GM12878 (cell line): ENCODE results near the gene NLN. TPM values are rescaled to one million over a fixed set of nuclear protein-coding genes. Genes with fewer than 3 reads are reported as not detected.

Source experiments
- ATAC-seq: fragments of 200-7000 bp; cut with Tn5 transposase; 3 replicates; pipeline ENCODE4 v1.9.1; 2020; ENCODE audit warnings: mild to moderate bottlenecking, moderate library complexity
- BruUV-seq: library from RNA; stranded (reverse); fragments of 400-500 nt; replicated peaks from 2 replicates; lab custom pipeline; 2021; lab: Mats Ljungman, UMichigan
- CTCF ChIA-PET: fragments of 300-600 bp; sonication (Branson Sonifier 250); formaldehyde crosslinking; extraction: SDS; loops from one replicate; lab custom pipeline; 2021; ENCODE audit warnings: inconsistent platforms; lab: Yijun Ruan, JAX
- POLR2A ChIA-PET: fragments of 350-600 bp; formaldehyde crosslinking; extraction: SDS; loops from one replicate; lab custom pipeline; 2021; ENCODE audit warnings: inconsistent platforms; lab: Charles Lee
- RAD21 ChIA-PET: fragments of 300-600 bp; sonication (Branson Sonifier 250); formaldehyde crosslinking; loops from one replicate; lab custom pipeline; 2023; ENCODE audit warnings: antibody characterized with exemption; ENCODE audit not compliant: unreplicated experiment; lab: Charles Lee
- SMC1A ChIA-PET: fragments of 300-600 bp; sonication (Branson Sonifier 250); formaldehyde crosslinking; loops from one replicate; lab custom pipeline; 2023; ENCODE audit not compliant: unreplicated experiment, uncharacterized antibody; lab: Charles Lee
- DNase-seq: peaks from one replicate; pipeline ENCODE4 v3.0.0-alpha.2; 2011; ENCODE audit warnings: low read depth, low spot score
- FAIRE-seq: peaks from 3 replicates; lab custom pipeline; 2011; peaks lifted over from hg19 to GRCh38; lab: Jason Lieb, UNC
- H2AFZ ChIP-seq: 2 replicates; pipeline ENCODE4 v1.6.0; 2011; ENCODE audit warnings: low read depth, low read length, control low read depth; ENCODE audit not compliant: control insufficient read depth
- H3K27ac ChIP-seq: 2 replicates; pipeline ENCODE4 v1.5.1; 2011; ENCODE audit warnings: control low read depth; ENCODE audit not compliant: control insufficient read depth, insufficient read depth
- H3K27me3 ChIP-seq, 2 experiments: replicated peaks in 1 of 2; 2 replicates each; pipeline versions ENCODE4 v1.6.0 to v1.6.1; 2011; ENCODE audit warnings: low read length in 1 of 2; ENCODE audit not compliant: control insufficient read depth in 2 of 2, insufficient read depth in 2 of 2
- H3K36me3 ChIP-seq, 2 experiments: 2 replicates each; pipeline ENCODE4 v1.5.1; 2011; ENCODE audit warnings: low read length in 1 of 2; ENCODE audit not compliant: control insufficient read depth in 2 of 2, insufficient read depth in 2 of 2
- H3K4me1 ChIP-seq: 2 replicates; pipeline ENCODE4 v1.6.1; 2011; ENCODE audit warnings: mild to moderate bottlenecking, low read length, moderate library complexity, mixed read lengths; ENCODE audit not compliant: control insufficient read depth, insufficient read depth
- H3K4me2 ChIP-seq: 2 replicates; pipeline ENCODE4 v1.6.0; 2011; ENCODE audit warnings: control low read depth; ENCODE audit not compliant: control insufficient read depth, insufficient read depth
- H3K4me3 ChIP-seq: fragments of 200-600 bp; sonication (generic); 2 replicates; pipeline ENCODE4 v1.5.1; 2016
- H3K79me2 ChIP-seq: 2 replicates; pipeline ENCODE4 v1.6.0; 2011; ENCODE audit warnings: low read length; ENCODE audit not compliant: control insufficient read depth, insufficient read depth
- H3K9ac ChIP-seq: 2 replicates; pipeline ENCODE4 v1.8.0; 2011; ENCODE audit warnings: low read length, control low read depth, mixed read lengths; ENCODE audit not compliant: control insufficient read depth, insufficient read depth
- H3K9me3 ChIP-seq: replicated peaks from 3 replicates; pipeline ENCODE4 v1.5.1; 2011; ENCODE audit warnings: mild to moderate bottlenecking, low read length; ENCODE audit not compliant: control insufficient read depth, insufficient read depth
- H4K20me1 ChIP-seq: 2 replicates; pipeline ENCODE4 v1.6.0; 2011; ENCODE audit not compliant: control insufficient read depth, insufficient read depth
- HDGF ChIP-seq: fragments of 450-650 bp; IDR thresholded peaks from 2 replicates; pipeline ENCODE4 v1.6.1; 2016; ENCODE audit warnings: antibody characterized with exemption
- KAT2A ChIP-seq: conservative IDR thresholded peaks from 2 replicates; pipeline ENCODE4 v1.6.1; 2011; ENCODE audit warnings: low read depth, low read length; ENCODE audit not compliant: control insufficient read depth
- MXI1 ChIP-seq: fragments of 150-350 bp; IDR thresholded peaks from 2 replicates; pipeline ENCODE4 v1.6.1; 2011; ENCODE audit warnings: low read depth, mild to moderate bottlenecking, inconsistent platforms, low read length, improper control_type of control experiment
- NFYA ChIP-seq: IDR thresholded peaks from 2 replicates; pipeline ENCODE4 v1.6.1; 2011; ENCODE audit warnings: low read depth, mild to moderate bottlenecking, low read length, improper control_type of control experiment, borderline replicate concordance
- NRF1 ChIP-seq: conservative IDR thresholded peaks from 2 replicates; pipeline ENCODE4 v1.6.1; 2011; ENCODE audit warnings: mild to moderate bottlenecking, low read depth, low read length, improper control_type of control experiment
- POU2F2 ChIP-seq: IDR thresholded peaks from 3 replicates; pipeline ENCODE4 v1.6.1; 2011; ENCODE audit warnings: low read depth, mild to moderate bottlenecking, low read length, borderline replicate concordance
- RAD21 ChIP-seq: IDR thresholded peaks from 2 replicates; pipeline ENCODE4 v1.6.1; 2011; ENCODE audit warnings: mild to moderate bottlenecking, low read depth, low read length, moderate library complexity; ENCODE audit not compliant: insufficient read depth
- RELA ChIP-seq: fragments of 450-650 bp; IDR thresholded peaks from 2 replicates; pipeline ENCODE4 v1.8.0; 2014; ENCODE audit warnings: borderline replicate concordance; ENCODE audit not compliant: partially characterized antibody
- SKIL ChIP-seq: fragments of 450-650 bp; IDR thresholded peaks from 2 replicates; pipeline ENCODE4 v1.6.1; 2017; ENCODE audit warnings: mild to moderate bottlenecking, low read depth, inconsistent platforms; ENCODE audit not compliant: poor library complexity, severe bottlenecking
- SMARCA5 ChIP-seq: fragments of 450-650 bp; IDR thresholded peaks from 2 replicates; pipeline ENCODE4 v1.6.1; 2017; ENCODE audit warnings: mild to moderate bottlenecking
- SREBF2 ChIP-seq: IDR thresholded peaks from 2 replicates; pipeline ENCODE4 v1.6.1; 2012; ENCODE audit warnings: mild to moderate bottlenecking, low read length
- SRF ChIP-seq, 2 experiments: IDR thresholded peaks; 2 replicates each; pipeline ENCODE4 v1.6.1; 2011; ENCODE audit warnings: low read depth in 2 of 2, low read length in 2 of 2, mild to moderate bottlenecking in 1 of 2, moderate library complexity in 1 of 2
- TBL1XR1 ChIP-seq: IDR thresholded peaks from 2 replicates; pipeline ENCODE4 v1.6.1; 2012; ENCODE audit warnings: low read depth, low read length, improper control_type of control experiment
- TCF7 ChIP-seq: IDR thresholded peaks from 2 replicates; pipeline ENCODE4 v1.6.1; 2014; ENCODE audit warnings: antibody characterized with exemption, borderline replicate concordance
- ZBTB11 ChIP-seq: fragments of 450-650 bp; formaldehyde crosslinking; IDR thresholded peaks from 2 replicates; pipeline ENCODE4 v1.5.0; 2022; ENCODE audit warnings: mild to moderate bottlenecking, missing genetic modification characterization
- WGBS: methylation state at CpG from one replicate; pipeline ENCODE4 v1.1.6; 2016; ENCODE audit warnings: low lambda C conversion rate; ENCODE audit not compliant: insufficient replicate concordance, insufficient coverage; ENCODE audit errors: missing lambda C conversion rate; 5-methylcytosine and 5-hydroxymethylcytosine counted together
- in situ Hi-C: fragments of 300-500 bp; cut with MboI; formaldehyde crosslinking; loops from 9 replicates; pipeline ENCODE4 v1.14.3; 2018; ENCODE audit warnings: mixed read lengths
- intact Hi-C: fragments of 100-400 bp; cut with micrococcal nuclease; formaldehyde crosslinking; loops from one replicate; pipeline ENCODE4 v1.14.2; 2022; ENCODE audit not compliant: unreplicated experiment
- polyA plus RNA-seq, 11 experiments: library from polyadenylated mRNA; depleted of rRNA in 4 of 11; unstranded in 6 of 11; stranded (reverse) in 5 of 11; fragments of >200 nt; fragmentation: Nextera tagmentation in 4 of 11; fragmentation: Illumina TruSeq in 1 of 11; extraction: Ambion mirVana in 4 of 11; extraction: Trizol in 1 of 11; gene quantifications; 1 replicate in 1 of 11; 2 replicates in 10 of 11; pipeline versions ENCODE4 v1.2.1 to v1.2.3, GENCODE V29; 2011 to 2016; ENCODE audit warnings: inconsistent platforms in 2 of 11, missing spikeins in 2 of 11, low read depth in 1 of 11
- total RNA-seq, 4 experiments: library from RNA; depleted of rRNA in 3 of 4; stranded (reverse); fragments of >200 nt in 3 of 4; fragmentation: Illumina TruSeq in 1 of 4; extraction: Trizol in 1 of 4; gene quantifications; 2 replicates each; pipeline versions ENCODE4 v1.2.1 to v1.2.3, GENCODE V29; 2013 to 2021
- TF ChIP-seq, protein P1 (sequence below): fragments of 450-650 bp; conservative IDR thresholded peaks from 2 replicates; pipeline ENCODE4 v1.6.1; 2017; ENCODE audit warnings: mild to moderate bottlenecking, moderate library complexity

The NLN gene
- total and polyA plus RNA-seq, 10 of the 15 experiments (the other 5 are each of a cell fraction or from before 2014, with no cell fraction given), result 6.8 to 56.9 (median 33.3) TPM

DNA sequence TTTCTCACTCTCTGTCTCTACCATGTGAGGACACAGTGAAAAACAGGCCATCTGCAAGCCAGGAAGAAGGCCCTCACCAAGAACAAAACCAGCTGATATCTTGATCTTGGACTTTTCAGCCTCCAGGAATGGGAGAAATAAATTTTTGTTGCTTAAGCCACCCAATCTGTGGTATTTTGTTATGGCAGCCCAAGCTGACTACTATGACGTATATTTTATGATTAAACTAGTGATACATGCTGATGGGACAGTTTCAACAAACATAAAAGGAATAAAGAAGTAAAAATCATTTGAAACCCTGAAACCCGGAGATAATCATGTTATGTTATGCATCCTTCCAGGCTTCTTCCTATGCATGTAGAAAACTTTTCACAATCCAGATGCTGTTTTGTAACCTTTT is 132.9 kb downstream of the NLN start:
- ATAC-seq (no peak), DNase-seq (no peak), FAIRE-seq (no peak)
- Histone ChIP-seq H4K20me1 (no peaks in the 10 kb centered on the region), H2AFZ (no peak overlapping the region), H3K36me3 (no peaks in the 10 kb centered on the region), H3K4me1 (no peaks in the 10 kb centered on the region), H3K4me3 (no peak overlapping the region), H3K9me3 (no peaks in the 10 kb centered on the region; the same call in 2 of the 3 replicates), H3K9ac (no peak overlapping the region), H3K27ac (no peak overlapping the region), H3K79me2 (no peaks in the 10 kb centered on the region), H3K4me2 (no peak overlapping the region), H3K27me3 (no peaks in the 10 kb centered on the region)
- intact Hi-C loops (no loop called here), in situ Hi-C loops (no loop called here)
- CTCF ChIA-PET, result no interaction called here
- BruUV-seq, result no TSS peak
- POLR2A ChIA-PET, result no interaction called here
- SMC1A ChIA-PET, result no interaction called here
- 73% methylated on average over 2 of the region's 2 CpGs for WGBS
- RAD21 ChIA-PET, result no interaction called here
- TF ChIP-seq TCF7, result no peak
- TF ChIP-seq SMARCA5, result no peak
- TF ChIP-seq SKIL, result no peak
- TF ChIP-seq HDGF, result no peak
- TF ChIP-seq, protein P1, sequence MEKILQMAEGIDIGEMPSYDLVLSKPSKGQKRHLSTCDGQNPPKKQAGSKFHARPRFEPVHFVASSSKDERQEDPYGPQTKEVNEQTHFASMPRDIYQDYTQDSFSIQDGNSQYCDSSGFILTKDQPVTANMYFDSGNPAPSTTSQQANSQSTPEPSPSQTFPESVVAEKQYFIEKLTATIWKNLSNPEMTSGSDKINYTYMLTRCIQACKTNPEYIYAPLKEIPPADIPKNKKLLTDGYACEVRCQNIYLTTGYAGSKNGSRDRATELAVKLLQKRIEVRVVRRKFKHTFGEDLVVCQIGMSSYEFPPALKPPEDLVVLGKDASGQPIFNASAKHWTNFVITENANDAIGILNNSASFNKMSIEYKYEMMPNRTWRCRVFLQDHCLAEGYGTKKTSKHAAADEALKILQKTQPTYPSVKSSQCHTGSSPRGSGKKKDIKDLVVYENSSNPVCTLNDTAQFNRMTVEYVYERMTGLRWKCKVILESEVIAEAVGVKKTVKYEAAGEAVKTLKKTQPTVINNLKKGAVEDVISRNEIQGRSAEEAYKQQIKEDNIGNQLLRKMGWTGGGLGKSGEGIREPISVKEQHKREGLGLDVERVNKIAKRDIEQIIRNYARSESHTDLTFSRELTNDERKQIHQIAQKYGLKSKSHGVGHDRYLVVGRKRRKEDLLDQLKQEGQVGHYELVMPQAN, result no peak
- TF ChIP-seq ZBTB11, result no peak
- no peak for TF ChIP-seq SREBF2
- TF ChIP-seq POU2F2, result no peak
- no peak for TF ChIP-seq TBL1XR1
- TF ChIP-seq RAD21, result no peak
- TF ChIP-seq SRF (IDR thresholded peaks at IDR 0.05; ENCODE audit: low read depth in 2 of 2, low read length in 2 of 2), result no peak
- no peak for TF ChIP-seq MXI1
- TF ChIP-seq KAT2A, result no peak
- no peak for TF ChIP-seq NFYA
- TF ChIP-seq NRF1, result no peak
- no peak for TF ChIP-seq RELA
